Measurements from ENCODE around the gene FBXO33.

- TF ChIP-seq CTCF (IDR thresholded peaks at IDR 0.05) (no peak), EP300 (IDR thresholded peaks at IDR 0.05) (no peak), POLR2A (IDR thresholded peaks at IDR 0.05; ENCODE audit: low read depth) (no peak), POLR2AphosphoS5 (IDR thresholded peaks at IDR 0.05) (no peak)
These were observed 15.0 kb upstream of the FBXO33 start for GRCh38 chr14:39447175-39447661.
